ENCODE data around the gene CNTLN.

- TF ChIP-seq CTCF (IDR thresholded peaks at IDR 0.05): no peak
- TF ChIP-seq POLR2A (IDR thresholded peaks at IDR 0.05): no peak
- TF ChIP-seq EP300 (IDR thresholded peaks at IDR 0.05): no peak
- no peak for TF ChIP-seq POLR2AphosphoS5 (IDR thresholded peaks at IDR 0.05)
Measured at GRCh38 chr9:17148324-17148723, 13.5 kb downstream of the CNTLN start.

Measured in suprapubic skin (tissue), 4 donors.